Skeletal muscle tissue (tissue), 4 donors: ENCODE measurements around the gene MYD88. TPM values are rescaled to one million over a fixed set of nuclear protein-coding genes. Genes with fewer than 3 reads are reported as not detected.

Experiments used
- H3K27ac ChIP-seq: one replicate; pipeline ENCODE4 v1.7.0; 2013; ENCODE audit warnings: mild to moderate bottlenecking, low read depth, low read length, inconsistent platforms
- H3K27me3 ChIP-seq, 3 donors: one replicate each; pipeline ENCODE4 v1.7.0; 2013; ENCODE audit warnings: low read length in 3 of 3; ENCODE audit not compliant: control insufficient read depth in 3 of 3, insufficient read depth in 3 of 3
- H3K36me3 ChIP-seq, 3 donors: one replicate each; pipeline ENCODE4 v1.7.0; 2013; ENCODE audit warnings: low read length in 3 of 3; ENCODE audit not compliant: control insufficient read depth in 3 of 3, insufficient read depth in 3 of 3
- H3K4me1 ChIP-seq, 3 donors: one replicate each; pipeline ENCODE4 v1.7.0; 2013; ENCODE audit warnings: low read length in 3 of 3, mild to moderate bottlenecking in 3 of 3; ENCODE audit not compliant: control insufficient read depth in 3 of 3, insufficient read depth in 3 of 3
- H3K4me3 ChIP-seq, 3 donors: one replicate each; pipeline ENCODE4 v1.7.0; 2013; ENCODE audit warnings: low read length in 3 of 3
- H3K9ac ChIP-seq, 3 donors: one replicate each; pipeline ENCODE4 v1.7.0; 2013; ENCODE audit warnings: low read length in 3 of 3, mild to moderate bottlenecking in 3 of 3, moderate library complexity in 2 of 3, low read depth in 1 of 3
- H3K9me3 ChIP-seq, 3 donors: one replicate each; pipeline ENCODE4 v1.7.0; 2013; ENCODE audit warnings: low read length in 3 of 3; ENCODE audit not compliant: control insufficient read depth in 3 of 3
- total RNA-seq: library from RNA; depleted of rRNA; stranded (reverse); fragments of >200 nt; gene quantifications from one replicate; pipeline ENCODE4 v1.2.3, GENCODE V29; 2014
- donor health status: Osteomylitis.

The MYD88 gene
- total RNA-seq, 1 donor from 2014 or later, result 5.2 TPM

DNA sequence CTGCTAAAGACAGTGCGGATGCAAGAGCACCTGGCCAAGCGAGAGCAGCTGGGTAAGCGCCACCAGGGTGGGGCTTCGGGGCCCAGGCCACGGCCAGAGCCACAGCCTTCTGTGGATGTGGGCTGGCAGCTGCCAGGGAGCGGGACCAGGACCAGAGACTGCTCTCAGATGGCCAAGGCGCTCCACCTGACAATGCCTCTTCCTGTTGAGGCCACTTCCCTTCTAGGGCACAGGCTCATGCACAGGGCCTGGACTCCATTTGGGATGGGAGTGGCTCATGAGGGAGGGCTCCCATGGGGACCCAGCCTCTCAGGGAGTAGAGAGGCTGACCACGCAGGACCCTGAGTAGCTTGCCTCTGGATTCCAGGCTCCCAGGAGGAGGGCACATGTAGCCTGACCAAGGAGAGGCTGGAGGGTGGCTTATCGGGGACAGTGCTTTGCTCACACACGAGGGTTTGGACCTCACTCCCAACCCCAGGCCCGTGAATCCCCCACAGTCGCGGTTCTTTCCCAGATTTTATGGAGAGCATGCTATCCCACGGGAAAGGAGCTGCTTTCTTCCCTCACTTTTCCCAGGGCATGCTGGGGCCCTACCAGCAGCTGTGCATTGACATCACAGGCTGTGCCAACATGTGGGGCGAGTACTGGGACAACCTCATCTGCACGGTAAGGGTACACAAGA, 26.6 kb upstream of the MYD88 start:
- Histone ChIP-seq H3K36me3 (no peaks in the 10 kb centered on the region), H3K27ac (no peak overlapping the region), H3K9me3 (no peaks in the 10 kb centered on the region), H3K4me3 (no peak overlapping the region), H3K4me1 (peaks cover 0 to 2% (median 0%) of the 10 kb centered on the region in 3 donors), H3K9ac (no peak overlapping the region), H3K27me3 (peaks cover 0 to 10% (median 4%) of the 10 kb centered on the region in 3 donors)

DNA sequence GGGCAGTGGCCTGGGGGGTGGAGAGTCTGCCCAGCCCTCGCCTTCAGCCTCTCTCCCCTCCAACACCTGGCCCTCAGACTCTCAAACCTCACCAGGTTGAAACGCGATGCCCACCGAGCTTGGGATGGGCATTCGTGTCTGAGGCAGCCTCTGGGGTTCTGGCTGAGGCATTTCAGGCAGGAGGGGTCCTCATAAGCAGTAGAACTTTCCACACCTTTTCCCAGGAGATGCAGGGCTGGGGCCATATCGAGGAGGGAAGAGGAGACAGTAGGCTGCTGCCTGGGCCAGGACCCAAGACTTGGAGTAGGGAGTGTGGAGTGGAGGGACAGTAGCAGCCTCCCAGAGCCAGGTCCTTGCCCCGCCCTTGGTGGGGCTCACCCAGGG, 26.1 kb upstream of the MYD88 start:
- no peak overlapping the region for H3K27ac ChIP-seq

DNA sequence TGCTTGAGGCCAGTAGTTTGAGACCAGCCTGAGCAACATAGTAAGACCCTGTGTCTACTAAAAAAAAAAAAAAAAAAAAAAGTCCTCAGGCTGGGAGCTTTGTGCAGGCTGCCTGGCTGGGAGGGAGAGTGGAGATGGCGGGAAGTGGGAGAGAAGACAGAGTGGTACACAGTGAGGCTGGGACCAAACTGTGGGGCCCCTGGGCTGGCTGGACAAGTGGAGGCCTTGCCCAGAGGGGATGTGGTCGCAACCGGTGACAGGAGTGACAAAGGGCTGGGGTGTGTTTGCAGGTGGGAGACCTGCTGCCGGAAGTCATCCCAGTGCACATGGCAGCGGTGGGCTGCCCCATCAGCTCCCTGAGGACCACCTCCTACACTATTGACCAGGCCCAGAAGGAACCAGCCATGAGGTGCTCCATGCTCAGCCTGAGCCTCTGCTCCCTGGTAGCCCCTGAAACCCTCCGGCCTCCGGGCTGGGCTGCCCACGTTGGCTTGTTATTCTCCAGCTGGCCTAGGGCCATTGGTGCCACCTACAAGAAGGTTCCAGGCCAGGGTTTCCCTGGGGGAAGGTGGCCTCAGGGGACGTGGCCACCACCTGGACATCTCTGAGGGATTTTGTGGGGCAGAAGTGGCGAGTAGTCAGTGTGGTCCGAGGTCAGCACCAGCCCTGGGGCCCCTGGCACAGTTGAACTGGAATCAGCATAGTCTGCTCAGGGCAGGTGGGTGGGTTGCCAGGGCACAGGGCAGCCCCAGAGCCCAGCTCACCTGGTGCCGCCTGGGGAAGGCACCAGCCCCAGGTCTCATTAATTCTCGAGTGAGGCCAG, 24.2 kb upstream of the MYD88 start:
- Histone ChIP-seq H3K27ac (no peak overlapping the region), H3K9ac (no peak overlapping the region), H3K36me3 (peaks cover 0 to 6% (median 0%) of the 10 kb centered on the region in 3 donors), H3K4me3 (no peak overlapping the region), H3K27me3 (peaks cover 0 to 10% (median 0%) of the 10 kb centered on the region in 3 donors), H3K9me3 (no peaks in the 10 kb centered on the region), H3K4me1 (peaks cover 0 to 14% (median 10%) of the 10 kb centered on the region in 3 donors)

More for the DNA sequence above, 26.1 kb upstream of the MYD88 start:
- Histone ChIP-seq H3K4me1 (peaks cover 0 to 7% (median 3%) of the 10 kb centered on the region in 3 donors), H3K4me3 (no peak overlapping the region), H3K9ac (no peak overlapping the region), H3K27me3 (peaks cover 0 to 10% (median 4%) of the 10 kb centered on the region in 3 donors), H3K36me3 (no peaks in the 10 kb centered on the region), H3K9me3 (no peaks in the 10 kb centered on the region)

DNA sequence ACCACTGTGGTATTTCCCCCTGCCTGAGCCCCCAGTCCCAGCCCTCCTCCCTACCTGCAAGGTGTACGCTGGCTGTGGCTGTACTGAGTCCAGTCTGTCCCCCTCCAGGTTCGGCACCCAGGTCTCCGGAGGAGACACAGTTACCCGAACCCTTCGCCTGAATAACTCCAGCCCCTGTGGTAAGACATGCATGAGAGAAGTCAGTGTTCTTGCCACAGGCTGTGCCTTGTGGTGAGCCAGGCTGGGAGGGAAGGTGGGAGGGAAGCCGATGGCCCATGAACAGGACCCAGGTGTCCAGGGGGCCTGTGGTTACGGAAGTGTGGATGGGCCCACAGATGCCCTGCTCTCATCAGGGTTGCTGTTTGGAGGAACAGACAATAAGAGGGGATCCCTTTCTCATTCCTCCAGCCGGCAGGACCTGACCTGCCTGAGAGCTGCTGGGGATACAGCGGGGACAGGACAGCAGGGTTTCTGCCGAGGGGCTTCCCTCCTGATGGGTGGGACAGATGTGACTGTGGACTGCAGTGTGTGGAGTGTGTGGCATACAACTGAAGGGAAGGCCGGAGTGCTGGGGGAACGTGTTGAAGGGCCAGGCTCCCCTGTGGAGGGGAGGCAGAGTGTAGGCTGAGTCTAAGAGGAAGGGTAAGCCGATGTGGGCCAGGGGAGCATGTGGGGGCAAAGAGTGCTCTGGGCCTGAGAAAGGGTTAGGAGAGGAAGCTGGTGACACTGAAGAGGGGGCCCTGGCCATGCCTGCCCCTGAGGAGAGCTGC, 23.4 kb upstream of the MYD88 start:
- Histone ChIP-seq H3K9me3 (no peaks in the 10 kb centered on the region), H3K27me3 (peaks cover 0 to 10% (median 0%) of the 10 kb centered on the region in 3 donors), H3K27ac (no peak overlapping the region), H3K4me3 (no peak overlapping the region), H3K4me1 (peaks cover 0 to 14% (median 10%) of the 10 kb centered on the region in 3 donors), H3K9ac (no peak overlapping the region), H3K36me3 (peaks cover 3 to 8% (median 3%) of the 10 kb centered on the region in 3 donors)

DNA sequence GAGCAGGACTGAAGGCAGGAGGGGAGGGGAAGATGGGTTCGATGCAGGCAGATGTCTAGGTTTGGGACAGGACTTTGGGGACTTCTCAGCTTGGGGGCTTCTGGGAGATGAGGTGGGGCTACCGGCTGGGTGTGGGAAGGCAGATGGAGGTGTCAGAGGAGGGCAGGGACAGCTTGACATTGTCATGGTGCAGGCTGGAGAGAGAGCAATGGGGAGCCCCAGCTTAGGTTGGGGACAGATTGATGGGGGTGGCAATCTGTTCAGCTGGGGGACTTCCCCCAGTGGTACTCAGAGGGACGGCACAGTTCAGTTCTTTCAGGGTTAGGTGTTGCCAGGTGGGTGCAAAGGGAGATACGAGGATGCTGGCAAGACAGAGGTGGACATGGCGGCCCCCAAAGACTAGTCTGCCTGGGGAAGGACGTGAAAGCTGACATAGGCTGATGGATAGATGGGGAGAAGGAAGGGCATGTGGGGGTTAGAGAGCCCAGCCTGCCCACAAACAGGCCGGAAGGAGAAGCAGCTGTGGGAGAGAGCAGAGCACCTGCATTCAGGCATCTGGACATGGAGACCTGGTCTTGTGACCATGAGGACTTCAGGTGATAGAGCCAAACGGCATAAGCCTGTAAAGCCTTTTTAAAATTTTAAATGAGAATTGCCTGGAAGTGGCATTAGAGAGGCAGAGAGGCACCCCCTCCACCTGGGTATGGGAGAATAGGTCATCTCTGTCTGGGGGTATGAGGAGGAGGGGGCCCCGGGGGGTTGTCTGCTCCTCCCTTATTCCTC, 22.6 kb upstream of the MYD88 start:
- Histone ChIP-seq H3K36me3 (peaks cover 11 to 13% (median 11%) of the 10 kb centered on the region in 3 donors), H3K27me3 (peaks cover 0 to 10% (median 0%) of the 10 kb centered on the region in 3 donors), H3K4me1 (peaks cover 0 to 14% (median 10%) of the 10 kb centered on the region in 3 donors), H3K4me3 (no peak overlapping the region), H3K9ac (no peak overlapping the region), H3K27ac (no peak overlapping the region), H3K9me3 (no peaks in the 10 kb centered on the region)

DNA sequence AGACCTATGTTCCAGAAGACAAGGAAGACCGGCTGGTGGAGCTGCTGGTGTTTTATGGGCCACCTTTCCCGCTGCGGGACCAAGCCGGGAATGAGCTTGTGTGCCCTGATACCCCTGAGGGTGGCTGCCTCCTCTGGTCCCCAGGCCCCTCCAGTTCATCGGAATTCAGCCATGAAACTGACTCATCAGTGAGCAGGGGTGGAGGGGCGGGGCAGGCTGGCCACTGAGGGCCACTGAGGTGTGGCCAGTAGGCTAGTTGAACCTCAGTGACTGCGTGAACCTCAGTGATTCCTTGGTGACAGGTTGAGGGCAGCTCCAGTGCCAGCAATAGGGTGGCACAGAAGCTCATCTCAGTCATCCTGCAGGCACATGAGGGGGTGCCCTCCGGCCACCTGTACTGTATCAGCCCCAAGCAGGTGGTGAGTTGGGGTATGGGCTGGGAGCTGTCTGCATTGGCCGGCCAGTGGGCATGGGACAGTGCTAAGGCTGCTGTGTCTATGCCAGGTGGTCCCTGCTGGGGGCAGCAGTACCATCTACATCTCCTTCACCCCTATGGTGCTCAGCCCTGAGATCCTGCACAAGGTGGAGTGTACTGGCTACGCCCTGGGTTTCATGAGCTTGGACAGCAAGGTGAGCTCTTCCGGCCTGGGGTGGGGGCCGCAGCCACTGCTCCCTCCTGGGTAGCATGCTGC, 21.8 kb upstream of the MYD88 start:
- peaks cover 0 to 10% (median 0%) of the 10 kb centered on the region in 3 donors for H3K27me3 ChIP-seq
- H3K9ac ChIP-seq, result no peak overlapping the region
- H3K9me3 ChIP-seq, result no peaks in the 10 kb centered on the region
- peaks cover 18 to 21% (median 19%) of the 10 kb centered on the region in 3 donors for H3K36me3 ChIP-seq
- H3K4me3 ChIP-seq, result no peak overlapping the region
- peaks cover 0 to 14% (median 10%) of the 10 kb centered on the region in 3 donors for H3K4me1 ChIP-seq
- H3K27ac ChIP-seq, result no peak overlapping the region

DNA sequence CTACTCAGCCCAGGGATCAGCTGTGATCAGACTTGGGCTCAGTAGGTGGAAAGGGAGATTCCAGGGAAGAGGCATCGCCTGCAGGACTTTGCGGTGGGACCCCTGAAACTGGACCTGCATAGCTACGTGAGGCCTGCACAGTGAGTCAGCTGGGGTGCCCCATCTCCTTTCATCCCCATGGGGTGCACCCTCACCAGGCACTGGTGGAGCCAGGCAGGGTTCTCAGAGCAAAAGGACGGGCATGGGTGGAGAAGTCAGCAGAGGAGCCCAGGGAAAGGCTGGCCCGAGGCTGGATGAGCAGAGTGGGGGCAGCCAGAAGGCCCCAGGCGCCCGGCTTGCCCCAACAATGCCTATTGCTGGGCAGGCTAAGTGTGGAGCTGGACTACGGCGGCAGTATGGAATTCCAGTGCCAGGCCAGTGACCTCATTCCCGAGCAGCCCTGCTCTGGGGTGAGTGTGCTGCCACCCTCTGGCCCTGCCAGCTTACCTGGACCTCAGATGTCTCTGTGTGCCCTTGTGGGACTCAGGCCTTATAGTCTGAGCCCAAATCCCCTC, 21.2 kb upstream of the MYD88 start:
- Histone ChIP-seq H3K27me3 (peaks cover 0 to 10% (median 0%) of the 10 kb centered on the region in 3 donors), H3K36me3 (peaks cover 23 to 26% (median 25%) of the 10 kb centered on the region in 3 donors), H3K4me1 (peaks cover 0 to 14% (median 10%) of the 10 kb centered on the region in 3 donors), H3K9ac (peak overlapping the region in 2 of 3 donors; percentile 20 to 64), H3K9me3 (no peaks in the 10 kb centered on the region), H3K27ac (no peak overlapping the region), H3K4me3 (no peak overlapping the region)

DNA sequence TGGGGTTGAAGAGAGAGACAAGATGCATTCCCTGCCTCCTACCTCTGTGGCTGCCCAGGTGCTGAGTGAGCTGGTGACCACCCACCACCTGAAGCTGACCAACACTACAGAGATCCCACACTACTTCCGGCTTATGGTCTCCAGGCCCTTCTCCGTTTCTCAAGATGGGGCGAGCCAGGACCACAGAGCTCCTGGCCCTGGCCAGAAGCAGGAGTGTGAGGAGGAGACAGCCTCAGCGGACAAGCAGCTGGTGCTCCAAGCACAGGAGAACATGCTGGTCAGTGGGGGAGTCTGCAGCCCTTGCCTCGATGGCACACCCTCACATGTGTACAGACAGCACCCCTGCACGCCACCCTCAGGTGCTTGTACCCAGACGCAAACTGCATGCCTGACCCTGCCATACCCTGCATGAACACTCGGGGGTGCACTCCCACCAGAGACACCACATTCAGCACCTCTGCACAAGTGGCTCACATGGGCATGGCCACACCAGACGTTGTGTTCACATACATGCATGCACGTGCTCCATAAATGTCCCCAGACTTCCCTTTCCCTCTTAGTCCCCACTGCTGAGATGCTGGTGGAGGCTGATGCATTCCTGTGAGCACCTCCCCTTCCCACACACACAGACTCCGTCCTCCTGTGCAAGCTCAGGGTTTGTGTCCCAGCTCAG, 20.6 kb upstream of the MYD88 start:
- Histone ChIP-seq H3K9me3 (no peaks in the 10 kb centered on the region), H3K4me3 (no peak overlapping the region), H3K4me1 (peaks cover 0 to 14% (median 10%) of the 10 kb centered on the region in 3 donors), H3K9ac (peak overlapping the region in 1 of 3 donors; percentile 25), H3K27ac (no peak overlapping the region), H3K36me3 (peaks cover 30 to 33% (median 31%) of the 10 kb centered on the region in 3 donors), H3K27me3 (peaks cover 0 to 10% (median 0%) of the 10 kb centered on the region in 3 donors)
